GM12873 (cell line): ENCODE results near the gene ABCB9.

Source experiments
- CTCF ChIP-seq: IDR thresholded peaks from 2 replicates; pipeline ENCODE4 v1.5.1; 2012; ENCODE audit warnings: low read depth, mild to moderate bottlenecking, moderate library complexity, low read length, control low read depth; ENCODE audit not compliant: insufficient read depth; ENCODE audit errors: missing control alignments

ABCB9 gene

GRCh38 chr12:122965851-122966742 lies at the start of gene ABCB9:
Gene ABCB9 (minus strand): TSS chr12:122966463. CDS start chr12:122960235, 6,228 bp downstream.
- TF ChIP-seq CTCF, result no peak

- TF ChIP-seq CTCF, result no peak
These were observed 47.2 kb upstream of the ABCB9 start for GRCh38 chr12:123013185-123014095.

GRCh38 chr12:123011701-123012100 lies 45.4 kb upstream of the ABCB9 start:
- TF ChIP-seq CTCF, result no peak

- TF ChIP-seq CTCF, result no peak
These were observed 44.4 kb upstream of the ABCB9 start for GRCh38 chr12:123010681-123011080.

- TF ChIP-seq CTCF, result no peak
These were observed 43.8 kb upstream of the ABCB9 start for GRCh38 chr12:123010110-123010509.

GRCh38 chr12:123006977-123007376 lies 40.7 kb upstream of the ABCB9 start:
- no peak for TF ChIP-seq CTCF

- no peak for TF ChIP-seq CTCF
These were observed 38.9 kb upstream of the ABCB9 start for GRCh38 chr12:123005081-123005626.
